22Rv1 (cell line): ENCODE results near the gene COX10.

Source experiments
- H3K27ac ChIP-seq: fragments of 450-650 bp; 2 replicates; pipeline ENCODE4 v1.5.1; 2017
- ZFX ChIP-seq: fragments of 450-650 bp; IDR thresholded peaks from 2 replicates; pipeline ENCODE4 v1.6.1; 2017; ENCODE audit warnings: antibody characterized with exemption, borderline replicate concordance
- TF ChIP-seq, protein P1 (sequence below): fragments of 450-650 bp; IDR thresholded peaks from 2 replicates; pipeline ENCODE4 v1.5.1; 2017; ENCODE audit warnings: mild to moderate bottlenecking

Gene COX10

DNA sequence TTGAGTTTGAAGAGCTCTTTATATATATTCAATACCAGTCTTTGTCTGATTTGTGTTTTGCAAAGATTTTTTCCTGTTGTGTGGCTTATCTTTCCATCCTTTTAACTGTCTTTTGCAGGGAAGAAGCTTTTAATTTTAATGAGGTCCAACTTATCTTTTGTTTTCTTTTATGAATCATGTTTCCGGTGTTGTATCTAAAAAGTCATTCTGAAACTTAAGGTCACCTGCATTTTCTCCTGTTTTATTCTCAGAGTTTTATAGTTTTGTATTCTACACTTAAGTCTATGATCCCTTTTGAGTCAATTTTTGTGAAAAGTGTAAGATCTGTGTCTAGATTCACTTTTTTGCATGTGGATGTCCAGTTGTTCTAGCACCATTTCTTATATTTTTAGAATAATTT, 24.6 kb upstream of the COX10 start:
- TF ChIP-seq ZFX: no peak
- TF ChIP-seq, protein P1, sequence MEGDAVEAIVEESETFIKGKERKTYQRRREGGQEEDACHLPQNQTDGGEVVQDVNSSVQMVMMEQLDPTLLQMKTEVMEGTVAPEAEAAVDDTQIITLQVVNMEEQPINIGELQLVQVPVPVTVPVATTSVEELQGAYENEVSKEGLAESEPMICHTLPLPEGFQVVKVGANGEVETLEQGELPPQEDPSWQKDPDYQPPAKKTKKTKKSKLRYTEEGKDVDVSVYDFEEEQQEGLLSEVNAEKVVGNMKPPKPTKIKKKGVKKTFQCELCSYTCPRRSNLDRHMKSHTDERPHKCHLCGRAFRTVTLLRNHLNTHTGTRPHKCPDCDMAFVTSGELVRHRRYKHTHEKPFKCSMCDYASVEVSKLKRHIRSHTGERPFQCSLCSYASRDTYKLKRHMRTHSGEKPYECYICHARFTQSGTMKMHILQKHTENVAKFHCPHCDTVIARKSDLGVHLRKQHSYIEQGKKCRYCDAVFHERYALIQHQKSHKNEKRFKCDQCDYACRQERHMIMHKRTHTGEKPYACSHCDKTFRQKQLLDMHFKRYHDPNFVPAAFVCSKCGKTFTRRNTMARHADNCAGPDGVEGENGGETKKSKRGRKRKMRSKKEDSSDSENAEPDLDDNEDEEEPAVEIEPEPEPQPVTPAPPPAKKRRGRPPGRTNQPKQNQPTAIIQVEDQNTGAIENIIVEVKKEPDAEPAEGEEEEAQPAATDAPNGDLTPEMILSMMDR: no peak
- H3K27ac ChIP-seq: no peak overlapping the region

- TF ChIP-seq, protein P1: no peak
- no peak for TF ChIP-seq ZFX
- no peak overlapping the region for H3K27ac ChIP-seq
Measured at GRCh38 chr17:14046978-14047377, 22.3 kb upstream of the COX10 start.

- TF ChIP-seq, protein P1: no peak
- no peak for TF ChIP-seq ZFX
Measured at GRCh38 chr17:14047591-14047990, 21.7 kb upstream of the COX10 start.

DNA sequence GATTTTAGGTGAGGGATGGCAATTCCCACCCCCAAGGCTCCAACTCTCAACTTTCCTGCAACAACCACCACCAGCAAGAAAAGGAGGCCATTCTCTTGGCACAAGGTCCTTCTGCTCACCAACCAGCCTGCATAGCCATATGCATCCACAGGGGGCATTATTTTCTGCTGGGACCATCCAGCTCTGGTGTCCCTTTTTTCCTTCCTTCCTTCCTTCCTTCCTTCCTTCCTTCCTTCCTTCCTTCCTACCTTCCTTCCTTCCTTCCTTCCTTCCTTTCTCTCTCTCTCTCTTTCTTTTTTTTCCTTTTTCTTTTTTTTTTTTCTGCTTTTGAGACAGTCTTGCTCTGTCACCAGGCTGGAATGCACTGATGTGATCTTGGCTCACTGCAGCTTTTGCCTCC, 21.1 kb upstream of the COX10 start:
- no peak for TF ChIP-seq ZFX
- TF ChIP-seq, protein P1: peak; percentile 52

More at GRCh38 chr17:14047591-14047990, 21.7 kb upstream of the COX10 start:
- H3K27ac ChIP-seq: peak overlapping the region; percentile 22; the same call in 1 of the 2 replicates

DNA sequence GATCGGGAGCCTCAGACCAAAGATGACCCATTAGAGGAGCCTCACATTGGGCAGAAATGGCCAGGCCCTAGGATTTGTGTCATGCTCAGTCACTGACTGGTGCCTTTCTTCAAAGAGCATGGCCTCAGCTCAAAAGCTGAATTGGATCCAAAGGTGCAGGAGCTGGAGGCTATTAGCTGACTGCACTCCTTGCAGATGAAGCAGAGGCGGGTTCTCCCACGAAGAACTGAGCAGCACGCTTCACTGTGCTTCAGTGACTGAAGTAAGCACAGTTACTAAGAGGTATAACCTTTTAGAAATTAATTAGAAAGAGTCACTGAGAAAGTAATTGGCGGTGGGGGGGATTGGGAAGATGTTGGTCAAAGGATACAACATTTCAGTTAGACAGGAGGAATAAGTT, 18.7 kb upstream of the COX10 start:
- no peak overlapping the region for H3K27ac ChIP-seq
- TF ChIP-seq ZFX: no peak
- TF ChIP-seq, protein P1: no peak

More for the DNA sequence above, 21.1 kb upstream of the COX10 start:
- H3K27ac ChIP-seq: peak overlapping the region; percentile 22; the same call in 1 of the 2 replicates

- no peak overlapping the region for H3K27ac ChIP-seq
- no peak for TF ChIP-seq ZFX
- TF ChIP-seq, protein P1: no peak
Measured at GRCh38 chr17:14051692-14052091, 17.6 kb upstream of the COX10 start.

GRCh38 chr17:14052886-14053615, 16.3 kb upstream of the COX10 start:
- TF ChIP-seq, protein P1: no peak
- TF ChIP-seq ZFX: no peak

More at GRCh38 chr17:14052886-14053615, 16.3 kb upstream of the COX10 start:
- H3K27ac ChIP-seq: peak overlapping the region; percentile 34
